HK-2 (cell line): ENCODE results near the gene KIF12.

Experiments used
- DNase-seq: peaks from one replicate; pipeline ENCODE4 v3.0.0-alpha.2; 2018; ENCODE audit not compliant: unreplicated experiment

KIF12 gene

DNA sequence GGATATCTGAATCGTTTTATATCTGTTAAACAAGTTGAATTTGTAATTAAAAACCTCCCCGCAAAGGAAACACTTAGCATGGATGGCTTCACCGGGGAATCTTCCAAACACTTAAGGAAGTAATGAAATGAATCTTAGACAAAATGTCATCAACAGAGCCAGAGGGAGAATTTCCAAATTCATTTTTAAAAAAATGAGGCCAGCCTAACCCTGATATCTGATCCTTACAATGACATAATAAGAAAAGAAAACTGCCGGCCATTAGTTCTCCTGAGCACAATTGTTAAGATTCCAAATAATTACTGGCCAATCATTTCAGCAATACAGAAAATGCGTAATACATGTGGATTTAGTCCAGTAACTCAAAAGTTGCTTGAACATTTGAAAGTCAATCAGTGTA lies 6.1 kb upstream of the KIF12 start:
- DNase-seq = no peak

DNA sequence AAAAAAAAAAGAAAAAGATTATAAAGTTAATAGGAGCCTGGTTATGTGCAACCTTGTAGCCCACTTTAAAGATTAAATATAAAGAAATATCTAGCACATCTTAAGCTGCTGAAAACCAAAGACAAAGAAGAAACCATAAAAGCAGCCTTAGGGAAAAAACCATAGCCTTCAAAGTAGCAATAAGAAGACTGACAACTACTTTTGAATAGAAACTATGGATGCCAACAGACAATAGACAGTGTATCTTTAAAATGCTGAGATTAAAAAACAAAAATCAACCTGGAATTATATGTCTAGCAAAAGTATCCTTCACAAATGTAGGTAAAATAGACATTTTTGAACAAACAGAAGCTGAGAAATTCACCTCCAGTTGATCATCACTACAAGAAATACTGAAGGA lies 3.4 kb upstream of the KIF12 start:
- DNase-seq = no peak

DNA sequence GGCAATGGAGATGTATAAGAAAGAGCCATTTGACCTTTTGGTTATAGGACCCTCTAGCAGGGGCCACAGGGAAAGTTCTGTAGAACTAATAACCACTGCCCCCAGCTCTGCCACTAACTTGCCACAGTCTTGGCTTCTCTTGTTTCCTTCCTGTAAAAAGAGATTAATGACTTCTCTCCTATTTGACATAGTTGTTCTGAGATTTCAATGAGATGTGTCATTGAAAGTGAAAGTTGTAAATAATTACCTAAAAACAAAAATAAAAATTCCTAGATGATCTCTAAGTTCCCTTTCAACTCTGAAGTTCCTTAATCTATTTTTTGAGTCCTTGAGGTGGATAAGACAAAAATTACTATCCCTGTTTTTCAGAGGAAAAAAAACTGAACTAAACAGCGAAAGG lies 1.4 kb upstream of the KIF12 start:
- DNase-seq = no peak

DNA sequence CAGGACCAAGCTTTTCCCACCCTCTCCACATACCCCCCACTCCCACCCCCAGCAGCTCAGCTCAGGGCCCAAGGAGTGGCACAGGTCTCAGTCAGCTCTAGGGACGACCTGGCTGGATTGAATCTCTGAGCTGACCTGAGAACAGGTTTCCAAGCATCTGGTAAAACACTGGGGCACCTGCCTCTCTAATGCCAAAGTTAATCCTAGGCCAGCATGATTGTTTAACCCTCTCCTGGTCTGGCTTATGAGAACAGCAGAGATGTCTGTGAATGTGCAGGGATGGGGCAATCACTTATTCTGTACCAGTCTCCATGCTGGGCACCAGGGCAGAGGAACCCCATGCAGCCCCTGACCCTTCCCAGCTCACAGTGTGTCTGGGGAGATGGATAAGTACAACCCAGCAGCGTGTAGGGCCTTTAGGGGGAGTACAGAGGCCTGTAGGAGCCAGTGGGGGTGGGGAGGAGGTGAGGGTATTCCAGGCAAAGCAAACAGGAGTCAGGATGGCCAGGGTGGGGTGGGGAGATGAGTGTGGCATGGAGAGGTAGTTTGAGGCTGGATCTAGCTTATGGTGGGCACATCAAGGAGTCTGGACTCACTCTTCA lies 678 bp upstream of the KIF12 start:
- DNase-seq = no peak

DNA sequence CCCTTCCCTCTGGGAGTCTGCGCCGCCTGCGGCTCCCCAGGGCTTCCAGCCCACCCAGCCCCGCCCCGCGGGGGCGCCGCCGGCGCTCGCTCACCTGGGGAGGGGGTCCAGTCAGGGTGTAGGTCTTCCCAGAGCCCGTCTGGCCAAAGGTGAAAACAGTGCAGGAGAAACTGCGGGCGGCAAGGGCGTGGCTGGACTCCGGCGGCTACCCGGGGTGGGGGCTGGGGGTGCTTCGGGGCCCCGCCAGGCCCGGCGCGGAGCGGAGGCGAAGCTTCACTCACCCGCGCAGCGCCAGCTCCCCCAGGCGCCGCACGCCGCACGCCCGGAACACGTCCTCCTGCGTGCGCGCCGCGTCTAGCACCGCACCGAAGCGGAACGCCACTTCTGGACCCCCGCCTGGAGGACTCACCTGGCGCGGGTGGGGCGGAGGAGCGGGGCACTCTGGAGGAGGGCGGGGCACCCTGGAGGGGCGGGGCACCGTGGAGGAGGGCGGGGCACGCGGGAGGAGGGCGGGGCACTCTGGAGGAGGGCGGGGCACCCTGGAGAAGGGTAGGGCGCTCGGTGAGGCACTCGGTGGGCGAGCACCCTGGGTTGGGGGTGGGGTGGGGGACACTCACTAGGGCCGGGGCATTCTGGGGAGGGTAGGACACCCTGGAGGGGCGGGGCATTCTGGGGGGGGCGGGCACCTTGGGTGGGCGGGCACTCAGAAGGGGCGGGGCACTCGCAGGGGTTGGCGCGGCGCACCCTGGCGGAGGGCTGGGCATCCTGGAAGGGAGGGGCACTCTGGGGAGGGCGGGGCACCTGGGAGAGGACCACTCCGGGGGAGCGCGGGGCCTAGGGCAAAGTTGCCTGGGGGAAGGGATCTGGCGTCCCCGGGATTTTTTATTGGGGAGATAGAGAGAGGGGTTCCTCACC lies 814 bp downstream of the KIF12 start:
- DNase-seq = peak; percentile 56

DNA sequence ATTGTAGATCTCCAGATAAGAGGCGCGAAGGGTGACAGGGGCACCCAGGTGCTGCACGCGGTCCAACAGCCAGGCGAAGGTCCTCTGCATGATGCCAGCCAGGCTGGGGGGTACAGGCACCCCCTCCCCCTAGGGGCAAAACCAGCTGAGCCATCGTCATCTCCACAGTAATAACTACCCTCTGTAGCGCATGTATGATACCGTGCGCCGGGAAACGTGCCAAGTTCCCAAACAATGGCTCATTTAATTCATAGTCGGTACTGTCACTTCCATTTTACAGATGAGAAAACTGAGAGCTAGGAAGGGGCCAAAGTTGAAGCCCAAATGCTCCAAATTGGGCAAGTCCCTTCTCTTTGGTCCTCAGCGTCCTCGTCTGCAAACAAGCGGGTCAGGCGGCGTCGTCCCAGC lies 1.5 kb downstream of the KIF12 start:
- no peak for DNase-seq

DNA sequence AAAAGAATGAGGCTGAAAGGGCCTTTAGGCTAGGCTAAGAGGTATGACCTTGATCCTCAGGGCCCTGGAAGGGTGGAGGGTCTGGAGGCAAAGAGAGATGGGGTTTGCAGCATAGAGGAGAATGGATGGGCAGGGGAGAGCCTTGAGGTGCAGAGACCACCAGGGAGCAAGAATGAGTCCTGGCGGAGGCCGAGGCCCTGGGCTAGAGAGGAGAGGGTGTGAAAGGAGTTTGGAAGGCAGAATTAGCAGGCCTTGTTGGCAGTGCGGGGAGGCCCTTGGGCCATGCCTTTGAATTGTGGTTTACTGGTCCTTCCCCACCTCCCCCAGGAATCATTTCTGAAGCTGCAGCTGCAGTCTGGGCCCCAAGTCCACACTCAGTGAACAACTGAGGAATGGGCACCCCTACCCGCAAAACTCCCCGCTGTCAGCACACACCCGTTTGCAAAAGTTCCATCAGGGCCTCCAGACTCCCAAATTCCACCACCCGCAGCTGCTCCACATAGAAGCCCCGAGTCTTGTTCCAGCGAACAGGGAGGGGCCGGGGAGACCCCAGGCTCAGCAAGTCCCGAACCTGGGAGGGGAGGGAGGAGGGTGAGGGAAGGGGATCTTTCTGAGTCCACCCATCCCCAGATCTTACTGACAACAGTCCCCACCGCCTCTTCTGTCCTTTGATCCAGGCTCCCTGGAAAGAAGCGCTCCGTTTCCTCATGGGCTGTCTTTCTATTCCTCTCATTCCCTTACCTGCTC lies 2.1 kb downstream of the KIF12 start:
- DNase-seq = no peak

DNA sequence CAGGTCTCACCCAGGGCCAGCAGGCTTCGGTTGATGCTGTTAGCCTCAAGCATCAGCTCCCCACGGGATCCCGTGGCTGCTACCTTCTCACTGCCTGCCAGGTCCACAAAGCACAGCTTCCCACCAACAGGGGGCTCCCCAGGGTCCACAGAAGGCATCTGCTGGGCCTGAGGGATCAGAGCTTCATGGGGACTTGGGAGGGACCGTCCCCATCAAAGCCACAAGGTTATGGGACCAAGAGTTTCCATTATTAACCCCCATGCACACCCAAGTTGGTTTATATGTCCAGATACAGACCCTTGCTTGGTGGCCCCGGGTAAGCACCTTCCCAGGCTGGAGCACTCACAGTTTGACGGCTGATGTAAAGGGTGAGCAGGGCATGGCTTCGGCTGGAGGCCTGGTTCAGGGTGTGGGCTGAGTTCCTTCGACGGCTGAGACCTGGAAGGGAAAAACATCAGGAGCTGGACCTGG lies 3.0 kb downstream of the KIF12 start:
- no peak for DNase-seq

DNA sequence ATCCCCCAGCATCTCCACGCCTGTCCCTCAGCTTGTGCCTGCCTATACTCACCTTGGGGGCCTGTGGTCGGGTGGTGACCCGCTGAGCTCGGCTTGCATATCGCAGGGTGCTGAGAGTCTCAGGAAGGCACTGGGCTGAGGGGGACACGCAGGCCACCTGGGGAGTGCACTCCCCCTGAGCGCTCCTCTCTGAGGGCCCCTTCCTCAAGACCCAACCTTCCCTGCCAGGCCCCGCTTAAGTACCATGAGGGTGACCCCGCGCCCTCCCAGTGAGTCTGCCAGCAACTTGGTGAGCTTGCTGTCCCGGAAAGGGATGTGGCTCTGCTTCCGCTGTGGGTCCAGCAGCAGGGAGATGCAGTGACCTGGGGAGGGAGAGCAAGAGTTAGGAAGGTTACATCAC lies 4.1 kb downstream of the KIF12 start:
- no peak for DNase-seq

DNA sequence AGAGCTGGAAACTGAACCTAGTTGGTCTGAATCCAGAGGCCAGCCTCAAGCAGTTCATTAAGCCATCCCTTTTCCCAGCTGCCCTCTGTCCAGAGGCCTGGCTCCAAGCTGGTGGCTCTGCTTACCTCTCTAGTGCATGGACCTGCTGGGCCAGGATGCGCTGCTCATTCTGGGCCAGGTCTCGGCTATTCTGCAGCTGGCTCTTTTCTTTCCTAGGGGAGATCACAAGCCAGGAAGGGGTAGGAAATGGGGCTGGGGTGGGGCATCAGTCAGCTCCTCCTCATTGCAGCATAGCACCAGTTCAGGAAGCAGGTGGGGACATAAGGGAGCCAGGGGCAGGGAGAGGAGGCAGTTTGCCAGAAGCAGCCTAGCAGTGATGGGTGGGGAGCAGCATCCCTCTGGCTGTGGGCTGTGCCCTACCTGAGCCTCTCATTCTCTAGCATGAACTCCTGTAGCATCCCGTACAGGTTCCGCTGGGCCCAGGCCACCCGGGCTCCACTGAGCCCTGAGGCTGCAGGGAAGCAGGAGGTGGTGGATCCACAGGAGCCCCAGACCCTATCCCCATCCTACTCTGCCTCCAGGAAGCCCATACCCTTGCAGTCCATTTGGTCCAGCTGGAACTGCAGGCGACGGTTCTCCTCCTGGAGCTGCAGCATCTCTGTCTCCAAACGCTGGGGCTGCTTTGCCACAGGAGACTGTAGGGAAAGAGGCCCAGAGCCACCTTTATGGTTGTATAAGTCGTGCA lies 5.2 kb downstream of the KIF12 start:
- no peak for DNase-seq

DNA sequence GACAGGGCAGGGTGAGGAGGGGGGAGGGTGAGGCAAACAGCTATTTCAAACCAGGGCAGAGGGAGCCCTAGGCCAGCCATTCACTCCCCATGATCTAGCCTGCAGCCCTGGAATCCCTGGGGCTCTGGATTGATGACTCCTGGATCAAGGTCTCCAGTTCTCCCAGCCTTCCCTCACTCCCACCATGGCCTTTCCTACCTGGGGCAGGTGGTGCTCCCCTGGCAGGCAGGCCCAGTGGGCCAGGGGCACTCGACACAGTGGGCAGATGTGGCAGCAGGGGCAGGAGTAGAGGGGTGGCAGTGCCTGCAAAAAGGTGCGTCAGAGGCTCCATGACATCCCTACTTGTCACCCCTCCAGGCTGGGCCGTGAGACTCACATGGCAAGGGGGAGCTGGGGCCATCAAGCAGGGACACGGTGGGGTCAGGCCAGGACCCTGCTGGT lies 6.0 kb downstream of the KIF12 start:
- no peak for DNase-seq

DNA sequence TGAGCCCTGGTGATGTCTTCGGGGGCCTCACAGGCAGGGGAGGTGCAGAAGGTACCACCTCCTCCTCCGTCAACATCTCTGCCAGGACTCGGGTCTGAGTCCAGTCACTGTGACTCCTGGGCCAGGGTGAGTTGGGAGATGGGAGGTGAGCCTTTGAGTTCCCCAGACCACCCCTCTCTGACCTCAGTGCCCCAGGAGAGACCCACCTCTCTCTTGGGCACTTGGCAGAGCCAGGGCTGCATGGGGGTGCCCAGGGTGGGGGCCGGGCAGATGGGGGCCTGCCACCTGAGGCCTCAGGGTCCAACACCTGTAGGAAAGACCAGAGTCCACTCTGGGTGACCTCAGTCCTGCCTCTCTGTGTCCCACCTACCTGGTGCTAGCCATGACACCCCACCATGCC lies 6.8 kb downstream of the KIF12 start:
- no peak for DNase-seq

DNA sequence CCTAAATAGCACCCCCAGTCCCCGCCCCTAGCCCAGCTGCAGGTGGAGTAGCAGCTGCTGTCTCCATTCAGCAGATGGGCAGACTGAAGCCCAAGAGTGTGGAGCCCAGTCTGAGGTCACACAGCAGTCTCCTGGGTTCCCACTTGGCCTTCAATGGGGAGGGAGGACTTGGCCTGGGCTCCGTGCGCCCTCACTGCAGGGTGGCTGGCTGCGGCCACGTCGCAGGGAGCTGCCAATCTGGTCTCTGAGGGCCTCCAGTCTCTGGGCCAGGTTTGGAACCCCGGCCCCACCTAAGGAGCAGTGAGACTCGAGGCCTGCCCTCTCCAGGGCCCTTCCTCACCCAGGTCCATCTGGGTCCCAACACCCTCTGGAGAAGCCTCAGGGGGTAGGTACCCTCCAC lies 7.4 kb downstream of the KIF12 start:
- DNase-seq = no peak

DNA sequence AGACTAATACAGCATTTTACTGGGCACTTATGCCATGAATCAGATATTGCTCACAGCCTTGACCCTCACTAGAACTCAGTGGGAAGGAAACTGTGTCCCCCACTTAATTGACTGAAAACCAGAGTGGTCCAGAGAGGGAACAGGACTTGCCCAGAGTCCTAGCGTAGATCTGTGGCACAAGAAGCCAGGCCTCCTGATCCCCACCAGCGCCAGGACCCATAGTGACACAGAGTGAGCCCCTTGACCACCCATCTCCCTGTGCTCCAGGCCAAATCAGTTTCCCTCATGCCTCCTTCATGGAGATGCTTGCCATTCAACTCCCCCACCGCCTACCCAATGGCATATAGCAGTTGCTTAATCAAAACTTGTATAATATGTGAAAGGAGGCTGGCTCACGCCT lies 8.3 kb downstream of the KIF12 start:
- no peak for DNase-seq

DNA sequence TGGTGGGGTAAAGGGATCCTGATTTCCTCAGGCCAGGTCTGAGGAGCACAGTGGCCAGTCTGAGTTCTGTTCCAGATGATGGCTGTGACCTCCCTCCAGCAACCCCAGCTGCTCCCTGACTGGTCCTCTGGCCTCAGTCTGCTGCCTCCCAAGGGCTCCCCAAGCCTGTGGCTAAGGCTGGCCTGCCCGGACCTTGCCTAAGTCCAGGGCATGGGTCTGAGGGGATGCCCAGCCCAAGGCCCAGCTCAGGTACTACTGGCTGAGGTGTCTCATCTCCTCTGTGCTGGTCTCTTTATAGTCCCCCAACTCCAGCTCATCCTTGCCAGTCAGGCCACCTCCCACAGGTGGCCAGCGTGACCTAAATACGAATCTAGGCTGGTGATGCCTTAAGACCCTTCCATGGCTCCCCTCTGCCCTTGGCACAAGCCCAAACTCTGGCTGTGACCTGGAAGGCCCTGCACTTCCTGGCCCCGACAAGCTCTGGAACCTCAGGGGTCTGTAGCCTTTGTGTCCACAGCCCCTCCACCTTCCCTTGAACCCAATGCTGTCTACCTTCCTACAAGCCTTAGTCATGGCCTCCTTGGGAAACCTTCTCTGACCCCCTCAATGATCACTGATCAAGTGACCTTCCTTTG lies 9.8 kb downstream of the KIF12 start:
- no peak for DNase-seq

DNA sequence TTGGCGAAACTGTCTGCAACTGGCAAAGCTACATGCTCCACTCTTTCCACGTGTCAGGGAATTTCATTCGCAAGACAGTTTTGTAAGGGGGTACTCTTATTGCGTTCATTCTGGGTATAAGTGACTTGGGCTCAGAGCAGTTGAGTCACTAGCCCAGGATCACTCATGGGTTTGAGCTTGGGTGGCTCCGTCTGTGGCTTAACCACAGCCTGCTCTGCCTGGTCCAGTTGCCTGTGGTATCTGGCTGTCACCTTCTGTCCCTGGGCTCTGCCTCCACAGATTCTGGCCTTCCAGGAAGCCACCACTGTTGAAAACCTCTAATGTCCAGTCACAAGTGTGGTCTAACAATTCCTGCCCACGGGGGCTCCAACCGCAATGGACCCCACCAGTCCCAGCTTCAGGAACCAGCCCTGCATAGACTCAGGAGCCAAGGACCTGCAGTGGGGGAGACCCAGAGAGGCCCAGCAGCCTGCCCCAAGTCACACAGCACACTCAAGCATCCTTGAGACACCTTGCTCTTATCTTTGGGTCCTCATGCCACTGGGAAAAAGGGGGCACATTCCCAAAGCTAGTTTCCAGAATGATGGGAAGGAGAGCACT lies 10.4 kb downstream of the KIF12 start:
- DNase-seq = no peak

DNA sequence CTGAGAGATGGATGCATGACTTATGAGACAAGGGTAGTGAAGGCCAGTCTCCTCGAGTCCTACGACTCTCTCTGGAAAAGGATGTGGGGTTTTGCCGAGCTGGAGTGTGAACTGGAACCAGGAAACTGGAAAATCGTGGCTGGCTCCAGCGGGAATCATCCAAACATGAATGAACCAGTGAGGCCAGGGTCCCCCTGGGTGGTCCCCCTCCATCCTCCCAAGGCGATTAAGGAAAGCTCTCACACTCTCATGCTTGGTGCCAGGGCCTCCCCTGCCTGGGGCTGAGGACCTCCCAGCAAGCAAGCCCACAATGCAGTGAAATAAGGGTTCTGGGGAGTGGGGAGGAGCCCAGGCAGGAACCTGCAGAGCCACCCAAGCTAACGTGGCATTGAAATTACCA lies 11.4 kb downstream of the KIF12 start:
- DNase-seq = no peak

DNA sequence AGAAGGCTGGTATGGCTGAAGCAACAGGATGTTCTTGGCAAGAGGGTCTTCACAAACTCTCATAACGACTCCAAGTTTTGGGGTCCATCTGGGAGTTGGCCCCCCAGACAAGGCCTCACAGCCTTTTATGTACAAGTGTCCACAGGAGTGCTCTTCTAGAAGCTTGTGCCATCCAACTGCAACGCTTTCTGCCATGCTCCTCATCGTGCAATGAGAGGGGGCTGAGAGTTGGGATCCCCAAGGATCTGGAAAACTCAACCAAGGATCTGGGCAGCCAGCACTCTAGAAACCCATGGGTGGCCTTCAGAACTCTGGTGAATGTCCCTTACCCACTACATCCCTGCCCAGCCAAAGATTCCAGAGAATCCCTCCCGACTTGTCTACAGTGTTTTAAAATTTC lies 12.5 kb downstream of the KIF12 start:
- DNase-seq = no peak

DNA sequence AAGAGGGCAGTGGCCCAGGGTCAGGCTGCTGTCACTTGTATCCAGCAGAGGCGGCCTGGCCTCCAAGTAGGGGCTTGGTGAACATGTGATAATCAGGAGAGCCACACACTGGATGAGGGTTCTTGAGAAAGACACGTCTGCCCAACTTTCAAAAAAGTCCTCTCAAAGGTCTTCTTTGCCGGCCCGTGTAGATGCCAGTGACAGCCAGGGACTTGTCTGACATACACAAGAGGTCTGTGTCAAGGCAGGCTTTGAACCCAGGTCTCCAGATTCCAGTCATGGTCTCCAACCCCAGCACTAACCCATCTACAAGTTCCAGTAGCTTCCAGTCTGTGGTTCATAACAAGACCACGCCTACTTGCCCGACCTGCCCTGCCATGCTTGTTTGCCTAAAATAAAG lies 13.1 kb downstream of the KIF12 start:
- DNase-seq = no peak

DNA sequence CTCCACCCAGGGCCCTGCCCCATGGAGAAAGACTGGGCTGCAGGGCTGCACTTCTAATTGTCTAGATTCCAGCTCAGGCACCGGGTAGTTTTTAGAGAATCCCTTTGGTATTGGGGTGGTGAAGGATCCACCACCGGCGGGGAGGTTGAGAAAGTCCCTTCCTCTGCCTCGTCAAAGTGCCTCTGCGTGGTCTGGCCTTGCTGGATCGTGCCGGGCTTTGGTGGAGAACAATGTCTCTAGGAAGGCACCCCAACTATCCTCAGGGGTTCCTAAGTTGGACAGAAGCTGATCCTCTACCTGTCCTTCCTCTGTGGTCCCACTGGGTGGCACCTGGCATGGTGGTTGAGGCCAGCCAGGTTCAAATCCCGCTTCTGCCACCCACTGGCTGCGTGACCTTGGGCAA lies 13.7 kb downstream of the KIF12 start:
- no peak for DNase-seq
